Measurements from ENCODE around the gene HP.

Gene HP

GRCh38 chr16:72092832-72093447 is 38.6 kb downstream of the HP start:
- DNase-seq: peak; percentile 50

DNA sequence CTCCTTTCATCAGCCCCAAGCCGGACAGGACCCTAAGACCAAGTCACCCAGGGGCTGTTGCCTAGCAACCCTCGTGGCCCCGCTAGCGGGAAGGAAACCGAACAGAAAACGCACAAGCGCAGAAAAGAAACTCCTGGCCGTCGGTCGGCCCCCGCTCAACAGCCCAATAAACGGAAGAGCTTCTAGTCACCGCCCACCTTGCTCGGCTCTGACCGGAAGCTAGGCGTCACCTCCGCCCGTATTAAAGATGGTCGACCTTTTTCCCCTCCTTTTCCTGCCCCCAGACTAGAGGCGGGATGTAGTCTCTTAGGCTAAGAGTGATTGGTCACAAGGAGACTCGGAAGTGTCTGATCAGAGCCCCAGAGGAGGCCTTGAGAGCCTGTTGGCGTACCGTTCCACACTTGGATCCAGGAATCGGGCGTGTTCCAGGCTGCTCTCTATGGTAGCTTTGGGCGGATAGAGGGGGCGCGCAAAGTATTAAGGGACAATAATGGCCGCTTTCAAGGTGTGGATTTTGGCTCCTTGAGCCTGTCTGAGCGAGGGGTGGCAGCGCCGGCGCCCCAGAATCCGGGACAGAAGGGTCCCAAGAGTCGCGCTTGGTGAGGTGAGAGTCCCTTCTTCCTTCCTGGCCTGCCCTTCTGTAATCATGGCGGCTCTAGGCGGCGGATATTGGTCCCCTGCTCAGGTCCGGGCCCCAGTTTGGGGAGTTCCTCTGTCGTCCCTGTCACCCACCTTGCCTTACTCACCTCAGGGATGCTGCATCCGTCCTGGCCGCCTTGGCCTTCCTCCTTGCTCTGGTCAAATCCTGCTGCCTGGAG is 39.4 kb downstream of the HP start, which contains the start of the genes DHX38 and TXNL4B:
Gene DHX38, plus strand, starts transcription at position 400 of the 818 bp plus-strand sequence. CDS start 2,311 bp downstream, outside the sequence.
Gene TXNL4B, minus strand, starts transcription at position 173 of the 818 bp plus-strand sequence. CDS start 2,871 bp downstream, outside the sequence.
- peak; percentile 99 for DNase-seq

GRCh38 chr16:72094266-72094610 is 39.9 kb downstream of the HP start:
- no peak for DNase-seq

GRCh38 chr16:72098936-72099335 is 44.6 kb downstream of the HP start:
- DNase-seq: no peak

- peak; percentile 34 for DNase-seq
These were observed 45.1 kb downstream of the HP start for GRCh38 chr16:72099377-72099818.

GRCh38 chr16:72101195-72101594 is 46.9 kb downstream of the HP start:
- DNase-seq: no peak

DNA sequence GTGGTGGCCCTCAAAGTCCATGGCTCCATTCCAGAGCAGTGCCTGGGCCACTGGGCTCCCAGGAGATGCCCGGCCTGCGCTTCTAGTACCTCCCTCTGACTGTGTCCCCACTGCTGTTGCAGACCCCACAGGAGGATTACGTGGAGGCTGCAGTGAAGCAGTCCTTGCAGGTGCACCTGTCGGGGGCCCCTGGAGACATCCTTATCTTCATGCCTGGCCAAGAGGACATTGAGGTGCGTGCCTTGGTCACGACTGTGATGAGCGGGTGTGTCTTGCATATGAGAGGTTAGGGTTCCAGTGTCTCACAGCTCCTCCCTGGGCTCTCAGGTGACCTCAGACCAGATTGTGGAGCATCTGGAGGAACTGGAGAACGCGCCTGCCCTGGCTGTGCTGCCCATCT is 50.6 kb downstream of the HP start:
- DNase-seq: no peak

DNA sequence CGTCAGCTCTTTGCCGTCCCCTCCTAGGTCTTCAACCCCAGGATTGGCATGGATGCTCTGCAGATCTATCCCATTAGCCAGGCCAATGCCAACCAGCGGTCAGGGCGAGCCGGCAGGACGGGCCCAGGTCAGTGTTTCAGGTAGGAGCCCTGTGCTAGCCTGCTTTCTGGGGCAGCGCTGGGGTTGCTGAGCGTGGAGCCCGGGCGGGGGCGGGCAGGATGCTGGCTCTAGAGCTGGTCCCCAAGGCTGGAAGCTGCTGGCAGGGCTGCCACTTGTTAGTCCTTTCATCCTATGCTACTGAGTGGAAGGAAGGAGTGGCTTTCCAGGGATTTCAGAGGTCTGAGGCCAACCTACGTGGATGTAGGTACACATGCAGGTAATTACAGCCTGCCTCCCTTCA is 51.7 kb downstream of the HP start:
- no peak for DNase-seq

- DNase-seq: no peak
These were observed 53.1 kb downstream of the HP start for GRCh38 chr16:72107371-72107770.

DNA sequence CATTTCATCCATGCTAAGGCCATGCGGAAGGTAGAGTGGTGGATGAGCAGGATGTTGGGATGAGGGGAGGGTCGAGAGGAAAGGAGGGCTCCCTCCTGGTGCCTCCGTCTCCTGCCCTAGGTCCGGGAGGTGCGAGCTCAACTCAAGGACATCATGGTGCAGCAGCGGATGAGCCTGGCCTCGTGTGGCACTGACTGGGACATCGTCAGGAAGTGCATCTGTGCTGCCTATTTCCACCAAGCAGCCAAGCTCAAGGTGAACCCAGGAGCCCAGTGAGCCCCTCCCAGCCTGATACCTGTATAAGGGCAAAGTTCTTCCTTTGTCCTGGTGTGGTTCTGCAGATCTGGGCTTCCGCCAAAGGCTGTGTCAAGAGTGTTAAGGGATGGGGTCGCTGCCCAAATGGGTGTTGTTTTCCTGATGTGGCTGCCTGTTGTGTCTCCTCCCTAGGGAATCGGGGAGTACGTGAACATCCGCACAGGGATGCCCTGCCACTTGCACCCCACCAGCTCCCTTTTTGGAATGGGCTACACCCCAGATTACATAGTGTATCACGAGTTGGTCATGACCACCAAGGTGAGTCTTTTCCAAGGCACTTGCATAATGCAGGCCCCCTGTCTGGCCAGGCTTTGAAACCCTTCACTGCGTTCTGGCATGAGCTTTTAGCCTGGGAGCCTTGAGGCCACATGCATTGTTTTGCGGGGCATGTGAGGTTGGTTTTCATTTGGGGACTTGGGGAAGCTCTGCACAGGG is 54.2 kb downstream of the HP start:
- DNase-seq: no peak

- DNase-seq: no peak
These were observed 55.0 kb downstream of the HP start for GRCh38 chr16:72109300-72109699.

DNA sequence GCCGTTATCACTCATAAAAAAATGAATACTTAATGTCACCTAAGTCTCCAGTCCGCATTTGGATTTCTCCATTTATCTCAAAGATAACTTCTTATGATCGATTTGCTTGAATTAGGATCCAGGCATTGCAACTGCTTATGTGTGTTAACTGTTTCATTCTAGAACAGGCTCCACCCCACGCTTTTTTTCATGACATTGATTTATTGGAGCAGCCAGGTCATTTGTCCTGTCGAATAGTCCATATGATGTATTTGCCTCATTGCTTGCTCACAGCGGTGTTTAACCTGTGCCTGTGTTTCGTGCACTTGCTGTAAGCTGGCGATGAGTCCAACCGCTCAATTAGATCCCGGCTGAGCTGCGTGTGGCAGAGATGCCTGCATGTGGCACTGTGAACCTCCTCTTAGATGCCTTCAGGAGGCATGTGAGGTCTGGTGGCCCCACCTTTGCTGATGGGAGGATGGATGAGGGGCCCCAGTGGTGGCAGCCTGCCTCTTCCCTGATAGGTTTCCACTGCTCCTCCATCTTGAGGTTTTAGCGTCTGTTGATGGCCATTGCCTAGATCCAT is 55.7 kb downstream of the HP start:
- DNase-seq: no peak

Data from HCEC 1CT (cell line).